GM12801 (cell line): Measurements from ENCODE around the gene AURKA.

Experiments used
- CTCF ChIP-seq: IDR thresholded peaks from one replicate; pipeline ENCODE4 v1.5.1; 2011; ENCODE audit warnings: control low read depth; ENCODE audit not compliant: insufficient read length; ENCODE audit errors: extremely low read depth

AURKA gene

GRCh38 chr20:56422076-56422823 lies 30.2 kb upstream of the AURKA start:
- no peak for TF ChIP-seq CTCF

- TF ChIP-seq CTCF, result no peak
Measured at GRCh38 chr20:56420940-56421688, 29.1 kb upstream of the AURKA start.

GRCh38 chr20:56420028-56420427 lies 28.0 kb upstream of the AURKA start:
- TF ChIP-seq CTCF, result no peak

- TF ChIP-seq CTCF, result no peak
Measured at GRCh38 chr20:56418385-56418861, 26.4 kb upstream of the AURKA start.

GRCh38 chr20:56417911-56418310 lies 25.9 kb upstream of the AURKA start:
- no peak for TF ChIP-seq CTCF

GRCh38 chr20:56417402-56417801 lies 25.4 kb upstream of the AURKA start:
- no peak for TF ChIP-seq CTCF

GRCh38 chr20:56414842-56415765 lies 23.1 kb upstream of the AURKA start:
- TF ChIP-seq CTCF, result no peak
